NCI-H128 (cell line): ENCODE measurements around the gene SYT15B.
"Not testable (repeated sequence)": the region's sequence is repeated elsewhere in the genome, so short reads cannot be mapped to it uniquely, and the experiment has no call there.

ENCODE experiments used
- DNase-seq: peaks from one replicate; lab custom pipeline; 2025; ENCODE audit not compliant: unreplicated experiment; lab: John Stamatoyannopoulos, UW

The SYT15B gene

DNA sequence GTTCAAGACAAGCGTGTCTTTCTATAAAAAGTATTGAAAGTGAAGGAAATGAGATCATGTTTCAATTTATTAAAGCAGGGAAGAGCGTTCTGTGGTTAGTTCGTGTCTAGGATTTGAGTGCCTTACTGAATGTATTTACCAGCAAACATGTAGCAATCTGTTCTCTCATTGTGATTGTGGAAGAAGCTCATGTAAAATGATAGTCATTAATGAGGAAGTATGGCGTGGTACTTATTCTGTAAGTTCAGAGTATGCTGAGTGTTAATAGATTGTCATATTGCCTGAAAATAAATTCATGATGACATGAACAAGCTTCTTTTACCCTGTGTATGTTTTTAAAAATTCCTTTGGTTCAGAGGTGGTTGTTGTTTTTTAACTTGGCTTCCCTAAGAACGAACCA is 32.5 kb downstream of the SYT15B start:
- not testable (repeated sequence) for DNase-seq

DNA sequence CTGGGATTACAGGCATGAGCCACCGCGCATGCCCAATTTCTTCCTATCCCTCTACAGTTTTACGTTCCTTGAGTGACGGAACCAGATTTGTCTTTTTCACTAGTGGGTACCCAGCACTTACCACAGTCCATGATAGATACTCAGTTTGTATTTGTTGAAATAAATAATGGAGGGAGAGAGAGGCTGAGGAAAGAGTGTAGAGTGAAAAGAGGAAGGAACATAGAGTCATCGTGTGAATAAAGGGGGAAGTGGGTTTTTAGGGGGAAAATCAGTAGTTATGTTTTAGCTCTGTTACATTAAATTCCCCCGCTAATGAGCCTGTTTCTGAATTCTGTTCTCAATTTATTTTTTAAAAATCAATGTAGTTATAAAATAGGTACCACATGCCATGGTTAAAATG is 37.7 kb downstream of the SYT15B start:
- not testable (repeated sequence) for DNase-seq

DNA sequence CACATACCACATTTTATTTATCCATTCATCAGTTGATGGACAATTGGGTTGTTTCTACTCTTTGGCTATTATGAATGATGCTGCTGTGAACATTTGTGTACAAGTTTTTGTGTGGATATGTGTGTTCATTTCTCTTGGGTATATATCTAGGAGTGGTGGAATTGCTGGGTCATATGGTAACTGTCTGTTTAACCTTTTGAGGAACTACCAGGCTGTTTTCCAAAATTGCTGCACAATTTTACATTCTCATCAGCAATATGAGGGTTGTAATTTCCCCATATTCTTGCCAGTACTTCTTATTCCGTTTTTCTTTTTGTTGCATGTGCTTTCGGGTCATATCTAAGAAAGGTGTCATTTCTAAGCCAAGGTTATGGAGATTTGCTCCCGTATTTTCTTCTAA is 38.3 kb downstream of the SYT15B start:
- DNase-seq: not testable (repeated sequence)

DNA sequence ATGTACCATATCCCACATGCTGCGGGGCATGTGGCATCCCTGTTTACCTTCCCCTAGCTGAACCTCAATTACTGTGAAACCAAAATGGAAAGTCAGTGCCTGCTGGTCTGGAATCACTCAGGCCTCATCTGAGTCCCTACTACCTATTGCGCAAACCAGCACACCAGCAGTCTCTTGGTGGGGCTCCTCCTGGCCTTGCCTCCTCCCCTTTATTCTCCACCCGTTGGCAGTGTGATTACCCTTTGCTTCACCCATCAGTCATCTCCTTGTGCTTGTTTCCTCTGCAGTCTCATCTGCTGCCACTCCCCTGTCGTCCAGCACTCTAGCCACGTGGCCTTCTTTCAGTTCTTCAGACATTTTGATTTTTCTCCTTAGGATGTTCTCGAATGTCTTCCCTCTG is 39.3 kb downstream of the SYT15B start:
- not testable (repeated sequence) for DNase-seq

DNA sequence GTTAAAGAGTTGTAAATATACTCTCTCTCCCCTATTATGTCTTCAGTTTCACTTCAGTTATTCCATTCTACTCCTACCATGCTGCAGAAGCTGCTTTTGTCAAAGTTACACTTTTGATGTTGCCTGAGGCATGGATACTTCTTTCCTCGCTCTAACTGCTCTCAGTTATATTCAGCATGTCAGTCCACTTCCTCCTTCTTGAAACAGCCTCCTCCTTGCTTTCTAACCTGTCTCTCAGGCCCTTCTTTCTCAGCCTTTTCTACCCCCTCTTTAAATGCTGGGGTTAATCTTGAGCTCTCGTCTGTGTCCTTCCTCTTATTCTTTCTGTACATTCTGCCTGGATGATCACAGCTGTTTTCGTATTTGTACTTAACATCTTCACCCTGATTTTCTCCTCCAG is 40.0 kb downstream of the SYT15B start:
- not testable (repeated sequence) for DNase-seq

DNA sequence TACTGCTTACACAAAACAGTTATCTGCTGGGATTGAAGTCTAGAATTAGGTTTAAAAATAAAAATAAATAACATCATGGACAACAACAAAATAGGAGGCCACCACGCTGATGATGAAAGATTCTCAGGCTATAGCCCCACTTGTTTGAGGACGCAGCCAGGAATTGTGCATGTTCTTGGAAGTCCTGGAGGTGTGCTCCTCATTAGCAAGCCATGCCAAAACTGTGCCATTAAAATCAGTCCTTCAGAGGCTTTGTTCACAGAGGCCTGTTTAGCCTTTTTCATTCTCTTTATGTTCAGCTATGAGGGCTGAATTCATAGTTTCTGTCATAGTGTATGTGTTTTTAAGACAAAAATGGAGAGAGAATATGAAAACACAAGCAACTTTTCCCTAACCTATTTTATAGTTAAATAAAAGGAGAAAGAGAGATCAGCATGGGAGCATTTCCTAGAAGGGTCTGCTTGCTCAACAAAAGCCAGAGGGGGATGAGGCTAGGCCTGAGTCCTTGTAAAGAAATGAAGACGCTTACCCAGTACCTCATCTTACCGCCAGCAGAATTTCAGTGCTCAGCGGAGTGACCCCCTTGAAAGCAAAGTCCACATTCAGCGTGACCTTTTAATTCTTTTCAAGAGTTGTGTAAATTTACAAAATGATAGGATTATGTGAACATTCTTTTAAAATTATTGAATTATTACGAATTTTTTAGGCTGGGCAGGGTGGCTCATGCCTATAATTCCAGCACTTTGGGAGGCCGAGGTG is 46.2 kb downstream of the SYT15B start:
- DNase-seq: not testable (repeated sequence)
